ENCODE data around the gene RNFT2. TPM values are rescaled to one million over a fixed set of nuclear protein-coding genes. Genes with fewer than 3 reads are reported as not detected.

Gene RNFT2
- polyA plus RNA-seq, 2 of the 4 experiments (the other 2 are of a cell fraction) = 2.6 to 7.2 TPM

- POLR2A ChIA-PET = no interaction called here
- no peak for FAIRE-seq
These were observed 154.4 kb downstream of the RNFT2 start for GRCh38 chr12:116892349-116893140.

DNA sequence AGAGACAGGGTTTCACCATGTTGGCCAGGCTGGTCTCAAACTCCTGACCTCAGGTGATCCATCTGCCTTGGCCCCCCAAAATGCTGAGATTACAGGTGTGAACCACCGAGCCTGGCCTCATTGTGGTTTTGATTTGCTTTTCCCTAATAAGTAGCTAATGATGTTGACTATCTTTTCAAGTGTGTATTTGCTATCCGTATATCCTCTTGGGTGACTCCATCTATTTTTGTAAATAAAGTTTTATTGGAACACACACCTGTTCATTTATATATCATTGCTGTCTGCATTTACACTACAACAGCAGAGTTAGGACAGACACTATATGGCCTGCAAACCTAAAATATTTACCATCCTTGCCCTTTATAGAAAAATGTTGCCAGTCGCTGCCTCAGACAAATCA is 156.8 kb downstream of the RNFT2 start:
- CTCF ChIA-PET = no interaction called here
- no peak overlapping the region for H3K4me3 ChIP-seq
- no peak for ATAC-seq
- H3K27ac ChIP-seq = no peak overlapping the region
- TF ChIP-seq SREBF2 (IDR thresholded peaks at IDR 0.05) = no peak
- TF ChIP-seq PHF8 (IDR thresholded peaks at IDR 0.05; ENCODE audit: borderline replicate concordance, low read depth) = no peak
- TF ChIP-seq EP300 (IDR thresholded peaks at IDR 0.05) = no peak
- TF ChIP-seq KDM5A (IDR thresholded peaks at IDR 0.05) = no peak
- TF ChIP-seq ZNF302 (CRISPR knock-in tag; IDR thresholded peaks at IDR 0.05) = no peak
- TF ChIP-seq GATA3 (IDR thresholded peaks at IDR 0.05; ENCODE audit: borderline replicate concordance) = no peak
- TF ChIP-seq TP53 (CRISPR knock-in tag; IDR thresholded peaks at IDR 0.05) = no peak
- no peak for TF ChIP-seq POLR2A (IDR thresholded peaks at IDR 0.05; ENCODE audit: low read length)
- no peak for TF ChIP-seq HEYL (CRISPR knock-in tag; IDR thresholded peaks at IDR 0.05)
- TF ChIP-seq RNF2 (IDR thresholded peaks at IDR 0.05; ENCODE audit: borderline replicate concordance, low read depth) = no peak
- TF ChIP-seq ESRRA (IDR thresholded peaks at IDR 0.05; ENCODE audit: borderline replicate concordance, low read length) = no peak
- no peak for TF ChIP-seq NR3C1 (IDR thresholded peaks at IDR 0.05)
- TF ChIP-seq HMGXB4 (CRISPR knock-in tag; IDR thresholded peaks at IDR 0.05; ENCODE audit: borderline replicate concordance) = no peak
- TF ChIP-seq CBX2 (IDR thresholded peaks at IDR 0.05; ENCODE audit: borderline replicate concordance, low read depth) = no peak
- no peak for TF ChIP-seq RFX5 (IDR thresholded peaks at IDR 0.05)
- TF ChIP-seq RCOR1 (IDR thresholded peaks at IDR 0.05; ENCODE audit: low read depth, low read length) = no peak
- no peak for TF ChIP-seq MYC (IDR thresholded peaks at IDR 0.05; ENCODE audit: borderline replicate concordance, low read length)
- no peak for TF ChIP-seq SMC3 (IDR thresholded peaks at IDR 0.05)
- TF ChIP-seq ZFP36 (IDR thresholded peaks at IDR 0.05; ENCODE audit: borderline replicate concordance, partially characterized antibody) = no peak
- no peak for TF ChIP-seq FOXS1 (CRISPR knock-in tag; IDR thresholded peaks at IDR 0.05)
- FAIRE-seq = no peak
- H3K4me2 ChIP-seq = no peak overlapping the region
- 48% methylated on average over 3 of the region's 3 CpGs for WGBS (ENCODE audit: missing lambda C conversion rate)
- no peak for DNase-seq (ENCODE audit: low read depth in 1 of 2, low spot score in 1 of 2)
- no peaks in the 10 kb centered on the region for H3K9me3 ChIP-seq
- POLR2A ChIA-PET = no interaction called here
- no peaks in the 10 kb centered on the region for H3K4me1 ChIP-seq

More at GRCh38 chr12:116892349-116893140, 154.4 kb downstream of the RNFT2 start:
- CTCF ChIA-PET = interaction anchor here (1.3 to 1.9 kb wide), 3 partner anchors 10 to 37 kb away, joined by 3 to 10 read pairs (median 3); no protein-coding TSS in a partner anchor
- no peak for TF ChIP-seq NPAS2 (CRISPR knock-in tag; IDR thresholded peaks at IDR 0.05; ENCODE audit: borderline replicate concordance)
- TF ChIP-seq PHF8 (IDR thresholded peaks at IDR 0.05; ENCODE audit: borderline replicate concordance, low read depth) = no peak
- peak; percentile 65; the same call in 1 of the 2 replicates for TF ChIP-seq USF2 (IDR thresholded peaks at IDR 0.05)
- no peak for TF ChIP-seq RFX5 (IDR thresholded peaks at IDR 0.05)
- WGBS (ENCODE audit: missing lambda C conversion rate) = 47% methylated on average over 12 of the region's 12 CpGs
- DNase-seq (ENCODE audit: low read depth in 1 of 2, low spot score in 1 of 2) (peak in 1 of 2 experiments; percentile 50), ATAC-seq (peak; percentile 83 to 88)
- no peaks in the 10 kb centered on the region for H3K4me1 ChIP-seq
- H3K4me3 ChIP-seq = no peak overlapping the region
- H3K9me3 ChIP-seq = no peaks in the 10 kb centered on the region
- peak overlapping the region; percentile 29; the same call in 1 of the 3 replicates for H3K4me2 ChIP-seq
- H3K27ac ChIP-seq = no peak overlapping the region
